GOT3 (cell line): ENCODE data around the gene ORAI3.

ENCODE experiments used
- DNase-seq: peaks from one replicate; lab custom pipeline; 2025; ENCODE audit warnings: mixed read lengths; lab: John Stamatoyannopoulos, UW

Gene ORAI3

DNA sequence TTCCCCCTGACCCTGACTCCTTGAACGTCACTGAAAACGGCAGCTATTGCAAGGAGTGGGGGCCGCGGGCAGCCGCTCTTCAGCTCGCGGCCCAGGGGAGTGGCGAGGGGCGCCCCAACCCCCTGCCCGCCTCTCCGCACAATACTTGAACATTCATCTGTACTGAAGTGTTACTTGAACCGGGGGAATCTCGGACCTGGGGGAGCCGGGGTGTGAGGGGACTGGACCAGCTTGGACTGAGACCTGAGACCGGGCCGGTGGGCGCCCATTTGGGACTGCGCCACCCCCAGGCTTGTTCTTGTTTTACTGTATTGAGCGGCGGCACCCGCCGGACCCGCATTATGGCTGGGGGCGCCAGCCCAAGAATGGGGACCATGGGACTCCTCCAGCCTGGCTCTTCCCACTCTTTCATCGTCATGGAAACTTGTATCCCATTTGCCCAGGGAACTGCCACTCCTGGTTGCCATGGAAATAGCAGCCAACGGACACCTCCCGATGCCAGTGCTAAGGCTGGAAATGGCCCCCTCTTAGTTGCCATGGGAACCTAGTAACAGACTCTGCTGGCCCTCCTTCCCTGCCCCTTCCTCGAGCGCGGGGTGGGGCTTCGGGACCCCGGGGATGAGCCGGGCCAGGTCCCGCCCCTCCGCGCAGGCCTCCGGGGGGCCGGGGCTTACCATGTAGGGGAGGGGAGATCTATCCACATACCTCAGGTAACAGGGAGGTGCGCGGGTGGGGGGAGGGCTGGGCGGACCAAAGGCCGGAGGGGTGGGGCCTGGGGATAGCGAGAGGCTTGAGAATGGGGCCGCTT, 805 bp upstream of the ORAI3 start:
- DNase-seq: peak; percentile 75

DNA sequence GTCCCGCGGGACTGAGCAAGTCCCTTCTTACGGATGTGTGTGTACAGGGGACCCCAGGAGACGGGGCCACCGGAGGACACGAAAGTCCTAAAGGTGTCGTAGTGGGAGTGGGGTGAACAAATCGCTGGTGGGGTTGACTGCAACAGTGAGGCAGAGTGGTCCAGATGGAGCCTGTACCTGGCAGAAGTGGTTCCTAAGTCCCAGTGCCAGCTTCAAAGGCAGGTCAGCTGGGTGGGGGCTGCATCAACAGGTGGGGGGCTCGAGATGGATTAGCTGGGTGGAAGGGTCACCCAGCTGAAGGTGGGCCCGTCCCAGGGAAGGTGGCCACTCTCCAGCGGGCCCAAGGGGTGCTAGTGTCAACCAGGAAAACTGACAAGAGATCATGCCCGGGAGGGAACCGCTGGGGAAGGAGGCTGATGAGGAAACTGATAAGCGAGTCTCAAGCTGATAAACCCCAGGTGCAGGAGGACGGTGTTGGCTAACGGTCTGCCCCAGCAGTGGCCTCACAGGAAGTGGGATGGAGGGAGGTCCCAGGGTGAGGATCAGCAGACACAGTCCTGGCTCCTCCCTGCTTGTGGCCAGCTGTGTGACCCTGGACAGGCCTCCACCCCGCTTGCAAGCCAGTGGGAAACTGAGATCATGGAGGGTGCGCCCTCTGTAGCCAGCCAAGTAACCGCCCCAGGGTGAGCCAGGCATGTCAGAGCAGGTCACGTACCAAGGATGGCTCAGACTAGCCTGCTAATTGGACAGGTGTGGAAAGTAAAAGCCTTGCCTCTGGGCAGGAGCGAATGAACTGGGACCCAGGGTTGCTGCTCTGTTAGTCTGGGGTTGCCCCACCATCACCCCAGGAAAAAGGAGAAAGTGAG, 1.0 kb downstream of the ORAI3 start:
- peak; percentile 11 for DNase-seq

DNA sequence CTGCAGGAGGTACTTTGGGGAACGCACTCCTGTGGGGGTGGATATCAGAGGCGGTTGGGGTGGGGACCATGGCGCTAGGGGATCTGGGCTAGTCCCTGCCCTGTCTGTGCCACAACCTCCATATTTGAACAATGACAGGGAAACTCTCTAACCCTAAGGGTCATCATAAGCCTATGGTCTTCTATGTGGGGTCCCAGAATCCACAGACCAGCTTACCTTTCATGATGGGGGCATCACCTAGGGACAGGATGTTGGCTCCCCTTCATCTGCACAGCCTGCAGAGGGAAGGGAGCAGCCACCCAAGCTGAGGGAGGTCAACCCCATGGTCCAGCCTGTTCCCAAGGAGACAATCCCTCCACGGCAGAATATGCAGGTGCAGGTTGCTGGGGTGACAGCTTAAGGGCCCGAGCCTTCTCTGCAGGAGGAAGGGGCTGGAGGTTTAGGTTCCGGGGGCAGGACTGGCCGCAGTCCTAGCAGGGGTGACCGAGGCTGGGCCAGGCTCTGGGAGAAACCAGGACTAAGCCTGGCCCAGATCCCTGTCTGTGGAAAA, 1.7 kb downstream of the ORAI3 start:
- DNase-seq: no peak

DNA sequence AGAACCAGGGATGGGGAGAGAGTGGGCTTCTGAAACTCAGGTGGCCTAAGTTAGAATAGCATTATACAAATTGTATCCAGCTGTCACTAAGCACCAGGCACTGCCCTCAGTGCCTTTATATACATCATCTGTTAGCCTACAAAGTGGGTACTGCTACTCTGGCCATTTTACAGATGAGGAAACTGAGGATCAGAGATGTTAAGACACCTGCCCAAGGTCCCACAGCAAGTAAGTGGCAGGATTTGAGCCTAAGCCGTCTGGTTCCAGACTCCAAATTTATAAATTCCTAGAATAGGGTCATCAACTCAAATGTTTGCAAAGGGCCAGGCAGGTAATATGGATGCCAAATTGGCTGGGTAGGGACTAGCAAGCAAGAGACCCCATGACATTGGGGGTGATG, 2.3 kb downstream of the ORAI3 start:
- no peak for DNase-seq

DNA sequence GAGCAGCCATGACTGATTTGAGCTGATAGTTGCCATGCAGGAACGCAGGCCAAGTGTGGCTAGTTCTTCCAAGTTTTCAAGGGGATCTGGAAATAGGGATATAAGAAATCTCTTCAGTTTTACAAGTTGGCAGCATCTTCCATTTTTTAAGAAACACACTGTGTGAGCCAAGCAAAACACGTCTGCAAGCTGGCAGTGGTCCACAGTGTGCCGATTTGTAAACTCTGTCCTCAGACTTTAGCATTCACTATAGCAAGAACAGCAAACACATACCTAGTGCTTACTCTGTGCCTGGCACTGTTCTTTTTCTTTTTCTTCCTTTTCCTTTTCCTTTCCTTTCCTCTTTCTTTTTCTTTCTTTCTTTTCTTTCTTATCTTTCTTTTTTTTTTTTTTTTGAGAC, 2.9 kb downstream of the ORAI3 start:
- DNase-seq: no peak

DNA sequence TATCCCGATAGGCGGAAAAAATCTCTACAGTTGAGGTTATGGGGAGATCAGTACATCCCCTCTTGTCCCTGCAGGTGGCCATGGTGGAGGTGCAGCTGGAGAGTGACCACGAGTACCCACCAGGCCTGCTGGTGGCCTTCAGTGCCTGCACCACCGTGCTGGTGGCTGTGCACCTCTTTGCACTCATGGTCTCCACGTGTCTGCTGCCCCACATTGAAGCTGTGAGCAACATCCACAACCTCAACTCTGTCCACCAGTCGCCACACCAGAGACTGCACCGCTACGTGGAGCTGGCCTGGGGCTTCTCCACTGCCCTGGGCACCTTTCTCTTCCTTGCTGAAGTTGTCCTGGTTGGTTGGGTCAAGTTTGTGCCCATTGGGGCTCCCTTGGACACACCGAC, 4.2 kb downstream of the ORAI3 start:
- no peak for DNase-seq

DNA sequence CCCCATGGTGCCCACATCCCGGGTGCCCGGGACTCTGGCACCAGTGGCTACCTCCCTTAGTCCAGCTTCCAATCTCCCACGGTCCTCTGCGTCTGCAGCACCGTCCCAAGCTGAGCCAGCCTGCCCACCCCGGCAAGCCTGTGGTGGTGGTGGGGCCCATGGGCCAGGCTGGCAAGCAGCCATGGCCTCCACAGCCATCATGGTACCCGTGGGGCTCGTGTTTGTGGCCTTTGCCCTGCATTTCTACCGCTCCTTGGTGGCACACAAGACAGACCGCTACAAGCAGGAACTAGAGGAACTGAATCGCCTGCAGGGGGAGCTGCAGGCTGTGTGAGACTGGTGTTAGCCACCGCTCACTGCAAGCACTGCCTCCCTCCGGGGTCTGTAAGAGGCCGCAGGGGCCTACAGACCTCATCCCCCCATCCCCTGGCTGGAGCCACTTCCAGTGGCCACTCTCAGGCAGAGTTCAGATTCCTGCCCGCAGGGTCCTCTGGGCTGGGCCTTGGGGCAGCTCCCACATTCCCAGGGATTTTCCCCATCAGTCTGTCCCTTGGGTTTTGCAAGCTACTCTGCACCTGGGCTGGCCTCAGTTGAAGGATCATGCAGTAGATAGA, 4.8 kb downstream of the ORAI3 start:
- DNase-seq: no peak

DNA sequence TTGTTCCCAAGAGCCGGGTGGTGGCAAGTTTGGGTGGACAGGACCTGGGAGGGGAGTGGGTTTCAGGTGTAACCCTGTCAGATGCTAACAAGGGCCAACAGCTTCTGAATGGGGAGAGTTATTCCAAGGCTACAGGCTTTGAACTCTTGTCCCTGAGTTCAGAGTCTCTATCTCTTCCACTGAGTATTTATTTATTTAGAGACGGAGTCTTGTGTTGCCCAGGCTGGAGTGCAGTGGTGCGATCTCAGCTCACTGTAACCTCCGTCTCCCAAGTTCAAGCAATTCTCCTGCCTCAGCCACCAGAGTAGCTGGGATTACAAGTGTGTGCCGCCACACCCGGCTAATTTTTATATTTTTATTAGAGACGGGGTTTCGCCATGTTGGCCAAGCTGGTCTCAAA, 6.1 kb downstream of the ORAI3 start:
- no peak for DNase-seq

DNA sequence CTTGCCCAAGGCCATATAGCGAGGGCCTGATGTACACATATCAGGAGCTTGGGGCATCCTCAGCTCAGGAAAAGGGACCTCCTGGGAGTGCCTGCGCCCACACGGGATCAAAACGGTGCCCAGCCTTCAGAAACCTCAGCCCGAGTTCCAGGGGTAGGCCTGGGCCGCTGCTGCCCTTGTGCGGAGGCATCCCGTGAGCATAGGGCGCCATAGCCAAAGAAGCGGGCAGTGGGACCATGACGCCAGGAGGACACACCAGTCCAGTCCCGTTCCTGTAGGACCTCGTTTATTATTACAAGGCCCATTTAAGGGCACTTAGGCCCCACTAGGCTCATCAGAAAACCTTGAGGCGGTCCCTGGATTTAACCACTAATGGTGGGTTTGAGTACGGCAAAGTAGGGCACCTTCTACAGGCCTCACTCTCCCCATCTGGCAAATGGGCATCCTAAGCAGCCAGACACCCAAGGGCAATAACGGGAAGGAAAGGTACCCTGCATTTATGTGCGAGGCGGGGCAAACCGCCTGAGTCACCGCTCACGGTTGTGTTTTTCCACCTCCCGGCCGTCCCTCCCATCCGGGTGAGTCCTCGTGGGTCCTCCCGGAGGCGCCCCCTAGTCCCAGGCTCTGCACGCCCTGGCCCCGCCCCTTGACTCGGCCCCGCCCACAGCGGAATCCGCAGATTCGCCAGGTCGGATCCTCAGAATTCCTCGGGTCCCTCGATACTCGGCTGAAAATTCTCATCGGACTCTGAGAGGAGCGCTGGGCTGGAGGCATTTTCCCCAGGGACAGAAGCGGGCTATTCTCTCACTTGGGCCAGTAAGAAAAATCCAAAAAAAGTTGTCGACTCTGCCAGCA, 8.0 kb downstream of the ORAI3 start:
- DNase-seq: peak; percentile 61

DNA sequence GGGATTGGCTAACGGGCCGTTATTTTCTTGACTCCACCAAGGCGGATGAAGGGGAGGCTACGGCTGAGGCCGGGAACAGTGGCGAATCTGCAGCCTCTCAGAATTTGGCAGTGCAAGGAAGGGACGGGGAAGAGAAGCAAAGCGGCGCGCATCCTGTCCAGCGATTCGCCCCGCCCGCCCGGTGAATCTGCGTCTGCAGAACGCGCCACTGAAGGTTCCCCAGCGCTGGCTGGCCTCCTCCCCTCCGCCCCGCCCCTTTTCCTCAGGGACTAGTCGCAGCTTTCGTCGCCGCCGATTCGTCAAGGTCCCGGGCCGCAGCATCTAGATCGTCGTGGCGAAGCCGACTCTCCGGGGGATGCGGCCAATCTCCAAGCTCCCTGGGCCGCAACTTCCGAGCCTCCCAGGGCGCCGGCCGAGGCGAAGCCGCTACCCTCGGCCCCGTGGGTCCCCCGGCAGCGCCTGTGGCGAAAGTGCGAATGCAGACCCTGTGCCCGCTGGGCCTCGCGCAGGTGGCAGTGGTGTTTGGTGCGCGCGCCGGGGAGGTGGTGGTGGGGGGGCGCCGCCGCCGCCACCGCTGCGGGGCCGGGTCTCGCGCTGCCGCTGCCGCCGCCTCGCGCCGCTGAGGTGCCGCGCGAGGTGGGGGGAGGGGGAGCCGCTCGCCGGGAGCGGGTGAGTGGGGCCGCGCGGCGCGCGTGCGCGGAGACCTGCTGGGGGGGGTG, 8.7 kb downstream of the ORAI3 start, which contains the start of gene SETD1A:
Gene SETD1A, plus strand, starts transcription at position 299 of the 719 bp plus-strand sequence. CDS start 978 bp downstream, outside the sequence.
- peak; percentile 82 for DNase-seq

DNA sequence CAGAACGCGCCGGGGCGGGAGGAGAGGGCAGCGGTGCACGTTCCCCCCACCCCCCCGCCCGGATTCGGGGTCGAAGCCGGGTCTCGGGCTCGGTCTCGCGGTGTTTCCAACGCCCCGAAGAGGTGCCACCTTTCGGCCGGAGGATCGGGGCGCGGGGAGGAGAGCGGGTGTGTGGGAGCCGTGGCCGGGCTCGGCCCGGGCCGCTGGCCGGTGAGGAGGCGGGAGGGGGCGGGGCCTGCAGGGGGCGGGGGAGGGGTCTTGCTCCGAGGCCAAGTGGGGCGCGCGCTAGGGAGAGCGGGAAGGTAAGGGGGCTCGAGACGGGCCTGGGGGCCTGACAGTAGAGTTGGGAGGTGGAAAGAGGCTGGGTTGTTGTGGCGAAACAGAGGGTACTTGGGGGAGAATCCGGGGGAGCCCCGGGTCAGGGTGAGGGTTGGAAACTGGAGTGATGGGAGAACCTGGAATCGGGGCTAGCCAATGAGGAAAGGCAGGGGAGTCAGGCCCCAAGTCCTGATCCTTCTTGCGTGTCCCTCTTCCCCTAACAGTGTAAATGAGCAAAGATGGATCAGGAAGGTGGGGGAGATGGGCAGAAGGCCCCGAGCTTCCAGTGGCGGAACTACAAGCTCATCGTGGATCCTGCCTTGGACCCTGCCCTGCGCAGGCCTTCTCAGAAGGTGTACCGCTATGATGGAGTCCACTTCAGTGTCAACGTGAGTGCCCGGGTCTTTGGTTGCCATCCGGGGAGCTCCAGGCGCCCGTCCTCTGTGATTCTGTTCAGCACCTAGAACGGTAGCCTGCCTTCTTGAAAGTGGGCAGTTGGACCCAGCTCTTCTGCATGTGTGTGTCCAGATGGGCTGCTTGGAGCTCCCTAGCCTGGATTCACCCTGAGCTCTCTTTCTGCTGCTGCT, 9.6 kb downstream of the ORAI3 start:
- no peak for DNase-seq

DNA sequence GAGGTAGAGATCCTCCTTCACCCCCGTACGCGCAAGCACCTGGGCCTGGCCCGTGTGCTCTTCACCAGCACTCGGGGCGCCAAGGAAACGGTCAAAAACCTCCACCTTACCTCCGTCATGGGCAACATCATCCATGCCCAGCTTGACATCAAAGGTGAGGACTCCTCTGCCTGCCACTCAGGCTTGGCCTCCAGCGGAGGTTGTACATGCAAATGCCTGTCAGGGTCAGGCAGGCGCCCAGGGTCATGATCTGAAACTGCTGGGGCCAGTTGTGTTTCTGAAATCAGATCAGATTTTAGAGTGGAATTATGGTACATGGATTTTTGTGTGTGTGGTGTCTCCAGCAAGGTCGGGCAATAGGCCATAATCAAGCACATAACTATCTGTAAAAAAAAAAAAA, 12.5 kb downstream of the ORAI3 start:
- no peak for DNase-seq

DNA sequence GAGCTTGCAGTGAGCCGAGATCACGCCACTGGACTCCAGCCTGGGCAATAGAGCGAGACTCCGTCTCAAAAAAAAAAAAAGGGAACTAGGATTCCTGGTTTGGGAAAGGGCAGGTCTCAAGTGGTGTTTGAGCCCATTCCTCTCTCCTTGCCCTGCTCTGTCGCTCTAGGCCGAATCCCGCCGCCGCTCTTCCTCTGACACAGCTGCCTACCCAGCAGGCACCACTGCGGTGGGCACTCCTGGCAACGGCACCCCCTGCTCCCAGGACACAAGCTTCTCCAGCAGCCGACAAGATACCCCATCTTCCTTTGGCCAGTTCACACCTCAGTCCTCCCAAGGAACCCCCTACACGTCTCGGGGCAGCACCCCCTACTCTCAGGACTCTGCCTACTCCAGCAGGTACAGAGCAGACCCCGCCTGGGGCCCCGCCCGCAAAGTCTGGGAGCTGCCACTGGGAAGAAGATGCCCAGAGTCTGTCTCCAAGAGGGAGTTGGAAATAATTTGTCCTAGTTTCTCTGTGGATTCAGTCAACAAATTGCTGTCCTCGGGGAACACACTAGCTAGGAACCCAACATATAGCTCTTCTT, 15.2 kb downstream of the ORAI3 start:
- no peak for DNase-seq

DNA sequence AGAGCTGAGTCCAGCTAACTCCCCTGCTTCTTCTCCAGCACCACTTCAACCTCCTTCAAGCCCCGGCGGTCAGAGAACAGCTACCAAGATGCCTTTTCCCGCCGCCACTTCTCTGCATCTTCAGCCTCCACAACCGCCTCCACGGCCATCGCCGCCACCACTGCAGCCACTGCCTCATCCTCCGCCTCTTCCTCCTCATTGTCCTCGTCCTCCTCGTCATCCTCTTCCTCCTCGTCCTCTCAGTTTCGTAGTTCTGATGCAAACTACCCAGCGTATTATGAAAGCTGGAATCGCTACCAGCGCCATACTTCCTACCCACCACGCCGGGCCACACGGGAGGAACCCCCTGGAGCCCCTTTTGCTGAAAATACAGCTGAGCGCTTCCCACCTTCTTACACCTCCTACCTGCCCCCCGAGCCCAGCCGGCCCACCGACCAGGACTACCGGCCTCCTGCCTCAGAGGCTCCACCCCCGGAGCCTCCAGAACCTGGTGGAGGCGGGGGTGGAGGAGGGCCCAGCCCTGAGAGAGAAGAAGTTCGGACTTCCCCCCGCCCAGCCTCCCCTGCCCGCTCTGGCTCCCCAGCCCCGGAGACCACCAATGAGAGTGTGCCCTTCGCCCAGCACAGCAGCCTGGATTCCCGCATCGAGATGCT, 15.8 kb downstream of the ORAI3 start:
- DNase-seq: no peak

DNA sequence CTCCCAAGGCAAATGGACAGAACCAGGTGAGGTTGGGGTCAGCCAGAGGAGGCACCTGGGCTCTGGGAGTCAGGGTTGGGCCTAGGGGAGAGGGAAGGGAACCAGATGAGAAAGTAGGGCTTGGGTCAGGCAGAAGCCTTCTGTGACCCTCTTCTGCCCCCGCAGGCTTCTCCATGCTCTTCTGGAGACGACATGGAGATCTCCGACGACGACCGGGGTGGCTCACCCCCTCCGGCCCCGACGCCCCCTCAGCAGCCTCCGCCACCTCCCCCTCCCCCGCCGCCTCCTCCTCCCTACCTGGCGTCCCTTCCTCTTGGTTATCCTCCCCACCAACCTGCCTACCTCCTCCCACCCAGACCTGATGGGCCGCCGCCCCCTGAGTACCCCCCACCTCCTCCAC, 16.6 kb downstream of the ORAI3 start:
- no peak for DNase-seq

DNA sequence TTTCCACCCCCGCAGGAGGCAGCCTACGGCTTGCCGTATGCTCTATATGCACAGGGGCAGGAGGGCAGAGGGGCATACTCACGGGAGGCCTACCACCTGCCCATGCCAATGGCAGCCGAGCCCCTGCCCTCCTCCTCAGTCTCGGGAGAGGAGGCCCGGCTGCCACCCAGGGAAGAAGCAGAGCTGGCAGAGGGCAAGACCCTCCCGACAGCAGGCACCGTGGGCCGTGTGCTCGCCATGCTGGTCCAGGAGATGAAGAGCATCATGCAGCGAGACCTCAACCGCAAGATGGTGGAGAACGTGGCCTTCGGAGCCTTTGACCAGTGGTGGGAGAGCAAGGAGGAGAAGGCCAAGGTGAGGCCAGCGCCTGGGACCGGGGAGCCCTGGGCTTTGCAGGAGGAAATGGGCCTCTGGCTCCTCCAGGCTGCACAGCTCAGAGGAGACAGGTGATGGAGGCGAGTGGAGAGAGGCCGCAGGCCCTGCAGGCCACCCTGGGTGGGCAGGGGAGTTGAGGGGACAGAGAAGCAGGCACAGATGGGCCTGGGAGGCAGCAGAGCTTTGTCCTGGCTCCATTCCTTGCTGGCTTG, 17.3 kb downstream of the ORAI3 start:
- no peak for DNase-seq

DNA sequence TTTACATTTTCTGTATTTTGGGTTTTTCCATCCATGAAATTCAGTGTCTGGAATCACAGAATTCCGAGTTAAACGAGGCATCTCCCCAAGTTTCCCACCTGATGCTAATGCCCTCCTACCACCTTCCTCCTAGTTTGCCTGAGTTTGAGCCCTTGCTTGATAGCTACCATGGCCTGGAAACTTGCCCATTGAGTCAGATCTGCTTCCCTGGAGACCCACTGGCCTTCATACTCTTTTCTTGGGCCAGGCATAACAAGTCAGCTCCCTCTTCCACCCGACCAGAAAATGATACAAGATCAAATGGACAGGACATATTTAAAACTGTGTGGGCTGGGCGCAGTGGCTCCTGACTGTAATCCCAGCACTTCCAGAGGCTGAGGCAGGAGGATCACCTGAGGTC, 18.9 kb downstream of the ORAI3 start:
- no peak for DNase-seq

DNA sequence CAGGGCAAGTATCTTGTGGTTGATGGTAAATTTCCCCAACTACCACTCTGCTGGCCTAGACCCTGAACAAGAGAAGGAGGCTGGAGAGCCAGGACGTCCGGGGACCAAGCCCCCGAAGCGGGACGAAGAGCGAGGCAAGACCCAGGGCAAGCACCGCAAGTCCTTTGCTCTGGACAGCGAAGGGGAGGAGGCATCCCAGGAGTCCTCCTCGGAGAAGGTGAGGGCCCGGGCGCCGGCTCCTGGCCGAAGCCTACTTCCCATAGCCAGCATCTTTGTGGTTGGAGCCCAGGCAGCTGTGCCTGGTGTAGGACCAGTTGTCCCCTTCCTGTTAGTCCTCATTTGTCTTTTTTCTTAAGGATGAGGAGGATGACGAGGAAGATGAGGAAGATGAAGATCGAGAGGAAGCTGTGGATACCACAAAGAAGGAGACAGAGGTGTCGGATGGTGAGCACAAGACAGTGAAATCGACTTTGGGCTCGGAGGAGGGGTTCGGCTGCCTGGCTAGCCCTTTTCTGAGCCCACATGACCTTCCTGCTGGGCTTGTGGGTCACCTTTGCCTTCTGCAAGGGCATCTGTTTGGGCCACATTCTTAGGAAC, 20.5 kb downstream of the ORAI3 start:
- DNase-seq: no peak
